GM20000 (cell line): ENCODE results near the gene ANAPC2.

Source experiments
- DNase-seq: peaks from one replicate; pipeline ENCODE4 v3.0.0; 2012; ENCODE audit warnings: low spot score
- CTCF ChIP-seq: IDR thresholded peaks from 2 replicates; pipeline ENCODE4 v1.5.1; 2012; ENCODE audit warnings: mild to moderate bottlenecking, control low read depth; ENCODE audit errors: extremely low read depth, missing control alignments

Gene ANAPC2

DNA sequence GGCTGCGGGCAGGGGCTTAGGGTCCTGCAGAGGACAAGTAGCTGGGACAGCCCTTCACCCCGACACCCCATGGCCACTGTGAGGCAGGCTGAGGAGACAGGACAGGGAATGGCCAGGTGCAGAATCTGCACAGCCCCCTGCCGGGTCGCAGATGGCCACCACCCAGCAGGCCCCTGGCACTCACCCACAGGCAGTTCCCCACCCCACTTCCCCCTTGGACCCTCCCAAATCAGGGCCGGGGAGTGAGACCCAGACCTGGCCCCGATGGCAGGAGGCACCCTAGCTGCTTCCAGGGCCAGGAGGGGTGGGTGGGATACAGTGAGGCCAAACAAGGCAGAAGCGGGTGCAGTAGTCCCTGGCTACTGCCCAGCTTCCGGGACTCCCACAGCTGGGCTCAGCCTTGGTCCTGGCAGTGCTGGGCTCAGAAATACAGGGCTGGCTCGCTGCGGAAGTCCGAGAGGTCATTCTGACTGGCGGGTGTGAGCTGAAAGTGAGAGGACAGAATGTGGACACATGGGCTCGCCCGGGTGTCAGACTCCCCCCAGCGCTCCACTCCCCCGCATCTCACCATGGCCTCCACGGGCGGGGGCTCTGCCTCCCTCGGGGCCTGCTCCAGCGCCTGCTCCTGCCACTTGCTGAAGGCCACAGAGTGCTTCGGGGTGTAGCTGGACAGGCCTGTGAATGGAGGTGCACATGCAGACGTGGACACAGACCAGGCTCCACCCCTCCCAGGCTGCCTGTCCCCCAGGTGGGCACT lies 3.5 kb upstream of the ANAPC2 start:
- no peak for DNase-seq
- TF ChIP-seq CTCF: no peak

GRCh38 chr9:137191245-137191644 lies 2.9 kb upstream of the ANAPC2 start:
- no peak for DNase-seq
- TF ChIP-seq CTCF: no peak

DNA sequence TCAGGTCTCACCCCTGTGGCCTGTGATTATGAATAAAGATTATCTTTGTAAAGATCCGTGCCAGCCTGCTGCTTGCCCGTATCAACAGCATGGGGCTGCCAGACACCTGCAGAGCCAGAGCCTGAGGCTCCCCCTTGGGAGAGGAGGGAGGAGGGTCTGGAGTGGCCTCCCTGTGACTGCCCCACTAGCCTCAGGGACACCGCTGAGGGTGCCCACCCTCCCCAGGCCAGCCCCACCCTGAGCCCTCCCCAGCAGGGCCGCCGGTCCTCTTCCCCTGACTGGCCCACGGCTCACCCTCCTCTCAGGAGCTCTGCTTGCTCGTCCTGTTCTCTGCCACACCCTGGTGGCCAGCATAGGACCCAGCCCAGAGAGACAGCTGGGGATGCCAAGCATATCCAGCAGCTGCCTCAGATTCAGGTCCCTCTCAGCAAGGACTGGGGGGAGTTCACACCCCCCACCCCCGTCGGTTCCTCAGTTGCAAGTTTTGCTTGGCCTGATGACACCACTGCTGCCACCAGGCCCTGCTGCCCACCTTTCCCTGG lies 2.0 kb upstream of the ANAPC2 start:
- no peak for DNase-seq
- TF ChIP-seq CTCF: no peak

GRCh38 chr9:137189297-137190295 lies 1.2 kb upstream of the ANAPC2 start:
- peak; percentile 5 for TF ChIP-seq CTCF
- peak; percentile 73 for DNase-seq

GRCh38 chr9:137188086-137188489 lies 272 bp downstream of the ANAPC2 start:
- TF ChIP-seq CTCF: no peak
- no peak for DNase-seq

DNA sequence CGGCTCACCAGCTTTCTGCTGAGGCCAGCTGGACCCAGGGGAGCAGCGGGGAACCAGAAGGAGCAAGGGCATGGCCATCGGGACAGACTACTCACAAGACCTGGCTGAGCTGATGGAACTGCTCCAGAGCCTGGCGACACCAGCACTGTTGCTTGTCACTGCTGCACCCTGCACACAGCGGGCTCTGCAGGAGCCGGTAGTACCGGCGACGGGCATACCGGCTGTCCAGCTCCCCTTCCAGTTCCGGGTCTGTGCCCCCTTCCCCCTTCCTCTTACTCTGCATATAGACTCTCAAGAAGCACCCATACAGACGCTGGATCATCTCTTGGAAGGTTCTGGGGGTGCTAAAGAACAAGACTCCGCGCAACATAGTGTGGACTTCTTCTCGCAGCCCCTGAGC lies 974 bp downstream of the ANAPC2 start:
- TF ChIP-seq CTCF: no peak

DNA sequence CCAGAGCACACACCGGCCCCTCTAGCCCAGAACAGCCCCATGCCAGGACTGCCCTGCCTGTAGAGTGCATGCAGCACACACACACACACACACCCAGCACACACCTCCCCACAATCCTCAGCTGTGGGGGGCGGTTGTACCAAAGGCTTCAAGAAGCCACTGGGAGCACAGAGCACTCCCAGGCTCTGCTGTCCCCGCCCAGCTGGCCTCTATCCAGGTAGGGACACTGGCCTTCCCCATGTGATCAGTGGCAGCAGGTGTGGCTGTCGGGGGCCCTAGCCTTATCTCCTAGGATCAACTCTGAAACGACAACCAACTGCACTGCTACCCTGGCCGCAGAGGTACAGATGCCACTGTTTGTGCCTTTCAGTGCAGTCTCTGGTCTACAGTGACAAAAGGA lies 2.0 kb downstream of the ANAPC2 start:
- no peak for DNase-seq
- no peak for TF ChIP-seq CTCF

More for the DNA sequence above, 974 bp downstream of the ANAPC2 start:
- no peak for DNase-seq
